NCI-H2029 treated with DMSO at 0.1 percent for 48 hours (cell line): ENCODE measurements around the gene RINT1.

Source experiments
- DNase-seq: peaks from one replicate; lab custom pipeline; 2025; lab: John Stamatoyannopoulos, UW

Gene RINT1

DNA sequence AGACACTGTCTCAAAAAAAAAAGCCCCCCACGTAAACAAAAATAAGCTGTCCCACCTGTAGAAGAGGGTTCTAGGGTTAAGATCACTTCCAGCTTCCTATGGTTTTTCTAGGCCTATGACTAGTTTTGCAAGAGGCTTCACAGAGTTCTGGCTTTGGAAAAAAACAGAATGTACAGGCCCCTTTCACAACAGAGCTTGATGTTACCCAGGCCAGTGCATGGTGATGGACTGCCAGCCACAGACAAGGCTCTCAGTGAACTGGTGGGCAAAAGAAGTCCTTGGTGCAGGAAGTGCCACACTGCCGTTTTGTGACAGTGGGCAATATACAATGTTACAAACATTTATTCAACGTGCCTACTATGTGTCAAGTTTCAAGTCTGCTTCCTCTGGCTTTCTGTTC lies 67.5 kb downstream of the RINT1 start:
- no peak for DNase-seq

DNA sequence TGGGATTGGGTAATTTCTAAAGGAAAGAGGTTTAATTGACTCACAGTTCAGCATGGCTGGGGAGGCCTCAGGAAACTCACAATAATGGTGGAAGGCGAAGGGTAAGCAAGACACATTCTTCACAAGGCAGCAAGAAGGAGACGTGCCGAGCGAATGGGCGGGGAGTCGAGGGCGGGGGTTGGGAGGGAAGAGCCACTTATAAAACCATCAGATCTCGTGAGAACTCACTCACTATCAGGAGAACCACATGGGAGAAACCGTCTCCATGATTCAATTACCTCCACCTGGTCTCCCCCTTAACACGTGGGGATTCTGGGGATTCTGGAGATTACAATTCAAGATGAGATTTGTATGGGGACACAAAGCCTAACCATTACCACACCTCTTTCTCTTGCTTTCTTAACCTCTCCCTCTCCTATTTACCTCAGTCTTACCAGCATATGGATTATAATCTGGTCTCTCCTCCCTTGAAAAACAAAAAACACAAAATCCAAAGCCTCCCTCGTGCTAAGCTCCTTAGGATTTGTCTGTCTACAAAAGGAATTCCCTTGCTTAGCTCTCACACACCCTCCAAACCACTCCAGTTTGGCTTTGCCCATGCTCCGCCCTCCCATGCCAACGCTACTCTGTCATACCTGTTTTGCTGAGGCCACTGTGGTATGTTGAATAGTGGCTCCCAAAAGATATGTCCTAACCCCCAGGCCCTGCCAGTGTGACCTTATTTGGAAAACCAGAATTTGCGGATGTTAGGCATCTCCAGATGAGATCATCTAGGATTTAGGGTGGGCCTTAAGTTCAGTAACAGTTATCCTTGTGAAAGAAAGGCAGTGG lies 68.9 kb downstream of the RINT1 start:
- no peak for DNase-seq

DNA sequence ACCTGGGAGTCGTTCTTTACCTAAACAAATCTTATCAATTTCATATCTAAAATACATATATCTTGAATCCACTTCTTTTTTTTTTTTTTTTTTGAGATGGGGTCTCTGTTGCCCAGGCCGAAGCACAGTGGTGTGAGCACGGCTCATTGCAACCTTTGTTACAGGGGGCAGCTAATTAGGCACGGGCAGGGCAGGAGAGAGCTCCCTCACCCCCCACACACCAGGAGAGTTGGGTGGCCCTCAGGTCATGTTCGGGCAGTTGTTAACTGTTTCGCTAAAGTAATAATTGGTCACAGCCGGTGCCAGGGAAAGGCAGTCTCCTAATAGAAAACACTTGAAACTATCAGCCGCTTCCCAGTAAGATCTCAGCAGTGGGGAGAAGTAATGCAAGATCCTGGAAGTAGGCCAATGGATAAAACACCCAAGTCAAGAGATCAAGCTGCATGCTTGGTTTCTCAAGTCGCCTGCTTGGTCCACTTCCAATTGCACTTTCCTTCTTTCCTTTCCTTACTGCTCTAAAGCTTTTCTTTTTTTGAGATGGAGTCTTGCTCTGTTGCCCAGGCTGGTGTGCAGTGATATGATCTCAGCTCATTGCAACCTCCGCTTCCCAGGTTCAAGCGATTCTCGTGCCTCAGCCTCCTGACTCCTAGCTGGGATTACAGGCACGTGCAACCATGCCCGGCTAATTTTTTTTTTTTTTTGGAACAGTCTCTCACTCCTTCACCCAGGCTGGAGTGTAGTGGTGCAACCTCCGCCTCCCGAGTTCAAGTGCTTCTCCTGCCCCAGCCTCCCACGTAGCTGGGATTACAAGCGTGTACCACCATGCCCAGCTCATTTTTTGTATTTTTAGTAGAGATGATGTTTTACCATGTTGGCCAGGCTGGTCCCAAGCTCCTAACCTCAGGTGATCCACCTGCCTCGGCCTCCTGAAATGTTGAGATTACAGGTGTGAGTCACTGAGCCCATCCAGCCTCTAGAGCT lies 70.6 kb downstream of the RINT1 start:
- no peak for DNase-seq

DNA sequence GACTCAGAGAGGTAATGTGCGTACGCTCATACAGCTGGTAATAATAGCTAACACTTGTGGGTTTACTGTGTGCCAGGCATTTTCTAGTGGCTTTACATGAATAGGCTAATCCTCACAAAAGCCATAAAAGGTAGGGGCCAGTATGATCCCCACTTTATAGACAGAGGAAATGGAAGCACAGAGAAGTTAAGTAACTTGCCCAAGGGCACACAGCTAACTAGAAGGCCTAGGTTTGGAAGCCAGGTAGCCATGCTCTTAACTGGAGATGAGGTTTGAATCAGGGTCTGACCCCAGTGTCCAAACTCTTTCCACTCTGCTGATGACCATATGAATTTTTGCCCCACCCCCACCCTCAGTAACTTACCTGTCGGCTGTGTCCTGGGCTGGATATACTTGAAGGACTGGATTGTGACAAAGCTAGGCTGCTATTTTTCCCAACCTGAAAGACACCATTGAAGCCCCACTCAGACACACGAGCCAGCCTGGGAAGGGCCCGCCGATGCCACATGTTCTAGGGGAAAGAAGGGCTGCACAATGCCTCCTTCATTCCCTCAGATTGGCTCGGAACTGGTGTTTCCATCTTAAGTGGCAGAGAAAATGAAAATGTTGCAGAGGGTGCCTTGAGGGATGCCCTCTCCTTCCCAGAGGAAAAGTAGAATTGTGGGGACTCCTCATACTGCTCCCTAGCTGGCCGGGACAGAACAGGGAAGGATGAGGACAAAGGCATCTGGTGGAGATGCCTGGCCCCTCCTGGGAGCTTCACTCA lies 78.3 kb downstream of the RINT1 start:
- DNase-seq = no peak

DNA sequence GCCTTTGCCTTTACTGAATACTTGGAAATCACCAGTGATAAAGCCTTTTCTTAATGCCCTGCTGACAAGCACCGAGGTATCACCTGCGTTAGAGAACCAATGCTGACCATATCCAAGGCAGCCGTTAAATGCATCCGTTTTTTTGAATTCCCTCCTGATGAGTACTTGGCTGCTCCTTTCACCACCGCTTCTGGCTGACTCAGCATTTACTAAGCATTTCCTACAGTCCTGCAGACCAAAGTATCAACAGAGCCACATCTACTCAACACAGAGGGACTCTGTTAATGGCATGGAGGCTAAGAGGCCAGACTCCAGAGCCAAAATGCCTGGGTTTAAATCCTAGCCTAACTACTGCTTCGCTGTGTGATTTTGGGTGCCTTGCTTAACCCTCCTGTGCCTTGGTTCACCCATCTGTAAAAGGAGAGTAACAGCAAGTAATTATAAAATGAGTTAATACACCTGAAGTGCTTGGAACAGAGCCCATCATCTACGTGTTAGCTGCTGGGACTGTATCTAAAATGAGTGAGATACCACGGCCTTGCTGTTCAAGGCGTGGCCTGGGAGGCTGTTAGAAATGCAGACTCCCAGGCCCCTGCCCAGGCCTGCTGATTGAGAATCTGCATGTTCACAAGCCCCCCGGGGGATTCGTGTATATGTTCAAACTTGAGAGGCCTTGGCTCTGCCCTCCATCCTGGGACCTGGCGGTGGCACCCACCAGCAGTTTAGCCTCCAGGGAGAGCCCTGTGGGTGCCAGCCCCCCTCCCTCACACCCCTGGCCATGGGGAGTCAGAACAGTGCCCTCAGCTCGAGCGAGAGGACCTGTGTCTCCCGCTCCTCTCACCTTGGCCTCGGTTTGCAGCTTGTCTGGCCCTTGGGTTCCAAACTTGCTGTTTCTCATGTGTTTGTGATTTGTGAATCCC lies 80.1 kb downstream of the RINT1 start:
- no peak for DNase-seq

DNA sequence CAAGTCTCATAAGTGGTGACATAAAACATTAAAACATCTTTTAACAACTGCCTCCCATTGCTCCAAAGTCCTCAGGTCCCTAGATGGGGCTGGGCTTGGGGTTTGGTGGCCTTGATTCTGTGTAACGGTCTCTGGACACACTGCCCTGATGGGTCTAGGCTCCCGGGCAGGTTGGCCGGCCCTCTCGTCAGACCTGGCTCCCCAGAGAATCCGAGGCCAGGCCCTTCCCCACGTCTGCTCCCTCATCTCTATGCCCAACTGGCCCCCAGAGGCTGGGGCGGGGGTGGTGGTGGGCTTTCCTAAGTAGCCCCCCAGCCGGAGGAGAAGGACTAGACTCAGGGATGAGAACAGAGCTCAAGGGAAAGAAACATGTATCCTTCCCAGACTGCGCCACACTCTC lies 80.8 kb downstream of the RINT1 start:
- DNase-seq = no peak

DNA sequence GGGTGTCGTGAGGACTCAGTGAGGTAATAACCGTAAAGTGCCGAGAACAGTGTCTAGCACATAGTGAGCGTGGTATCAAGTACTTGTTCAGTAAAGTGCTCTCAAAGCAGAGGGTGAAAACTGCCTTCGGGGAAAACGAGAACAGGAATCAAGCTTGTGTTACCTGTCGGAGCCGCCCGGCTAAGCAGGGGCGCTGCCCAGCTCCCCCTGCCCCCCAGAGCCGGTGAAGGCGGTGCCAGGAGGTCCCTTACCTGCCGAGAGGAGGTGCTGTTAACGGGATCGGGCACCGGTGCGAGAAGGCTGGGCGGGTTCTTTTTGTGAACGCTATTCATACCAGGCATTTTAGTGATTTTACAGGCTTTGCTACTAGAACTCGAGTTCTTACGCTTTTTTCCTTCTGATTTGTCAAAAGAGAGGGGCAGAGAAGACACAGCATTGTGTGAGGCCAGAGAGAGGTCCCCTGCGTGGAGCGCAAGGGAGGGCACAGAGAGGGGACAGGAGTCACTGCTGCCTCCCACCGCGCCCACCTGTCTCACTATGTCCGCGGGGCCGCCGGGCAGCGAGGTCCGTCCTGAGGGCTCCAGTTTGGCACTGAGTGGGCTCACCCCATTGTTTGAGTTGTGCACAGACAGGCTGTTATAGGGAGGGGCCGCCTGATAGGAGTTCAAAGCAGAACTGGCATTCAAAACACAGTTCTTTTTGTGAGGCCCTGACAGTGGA lies 81.8 kb downstream of the RINT1 start:
- no peak for DNase-seq

DNA sequence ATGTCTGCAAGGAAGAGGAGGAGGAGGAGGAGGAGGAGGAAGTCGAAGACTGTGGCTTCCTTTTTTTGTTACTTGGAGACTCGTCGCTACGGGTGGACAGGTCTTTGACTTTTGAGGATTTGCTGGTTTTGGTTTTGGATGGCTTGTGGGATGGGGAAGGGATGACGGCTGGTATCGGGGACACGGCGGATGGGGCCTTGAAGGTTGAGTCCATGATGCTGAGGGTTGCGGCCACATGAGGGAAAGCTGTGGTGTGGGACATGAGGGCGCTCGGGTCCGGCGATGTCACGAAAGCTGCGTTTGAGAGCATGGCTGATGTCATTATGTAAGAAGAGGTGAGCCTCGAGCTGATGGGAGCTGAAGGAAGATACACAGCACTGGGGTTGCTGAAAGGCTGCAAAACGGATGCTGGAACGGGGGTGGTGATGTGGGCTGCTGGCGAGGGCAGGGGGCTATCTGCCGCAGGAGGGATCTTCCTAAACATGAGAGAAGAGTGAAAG lies 82.4 kb downstream of the RINT1 start:
- no peak for DNase-seq
